Stimulated activated CD8-positive, alpha-beta memory T cell treated with anti-CD3 and anti-CD28 coated beads, Interleukin-7, amount 100 ng/mL, for 1 hour (primary cell): ENCODE results near the gene CUBN.
"Not testable (repeated sequence)": the region's sequence is repeated elsewhere in the genome, so short reads cannot be mapped to it uniquely, and the experiment has no call there.

Experiments
- DNase-seq, 2 donors: peaks; one replicate each; pipeline ENCODE4 v3.0.0-alpha.2; 2020; ENCODE audit warnings: low read depth in 2 of 2

The CUBN gene

DNA sequence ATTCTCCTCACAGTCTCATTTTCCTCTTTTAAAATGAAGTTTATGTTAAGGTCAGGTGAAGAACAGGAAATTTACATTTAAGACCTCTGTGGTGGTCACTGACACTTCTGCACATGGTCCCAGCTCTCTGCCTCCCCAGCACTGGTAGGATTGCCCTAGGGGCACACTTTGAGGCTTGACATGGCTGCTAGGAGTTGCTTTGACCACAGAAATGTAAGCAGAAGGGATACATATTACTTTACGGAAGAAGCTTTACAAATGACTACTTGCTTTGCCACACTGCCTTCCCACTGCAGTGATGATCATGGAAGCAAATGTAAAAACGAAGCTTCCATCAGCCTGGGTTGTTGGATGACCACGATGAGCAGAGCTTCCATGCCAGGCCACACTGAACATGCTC is 259.3 kb downstream of the CUBN start:
- no peak for DNase-seq

DNA sequence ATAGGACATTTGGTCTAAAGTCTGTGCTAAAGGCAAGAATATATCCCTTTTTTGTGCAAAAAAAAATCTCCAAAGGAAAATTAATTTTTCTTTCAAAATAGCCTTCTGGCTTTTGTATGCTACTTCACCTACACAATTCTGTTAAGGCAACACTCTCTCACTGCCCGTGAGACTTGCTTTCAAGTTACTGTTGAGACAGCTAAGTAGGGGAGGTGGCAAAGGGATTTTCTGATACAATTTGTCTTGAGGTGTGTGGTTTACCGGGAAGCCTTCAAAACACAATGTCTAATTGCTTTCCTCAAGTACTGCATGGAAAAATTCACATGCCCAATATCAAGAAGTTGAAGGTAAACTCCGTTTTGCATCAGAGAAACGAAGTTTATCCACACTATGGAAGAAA is 261.6 kb downstream of the CUBN start:
- DNase-seq, result no peak

DNA sequence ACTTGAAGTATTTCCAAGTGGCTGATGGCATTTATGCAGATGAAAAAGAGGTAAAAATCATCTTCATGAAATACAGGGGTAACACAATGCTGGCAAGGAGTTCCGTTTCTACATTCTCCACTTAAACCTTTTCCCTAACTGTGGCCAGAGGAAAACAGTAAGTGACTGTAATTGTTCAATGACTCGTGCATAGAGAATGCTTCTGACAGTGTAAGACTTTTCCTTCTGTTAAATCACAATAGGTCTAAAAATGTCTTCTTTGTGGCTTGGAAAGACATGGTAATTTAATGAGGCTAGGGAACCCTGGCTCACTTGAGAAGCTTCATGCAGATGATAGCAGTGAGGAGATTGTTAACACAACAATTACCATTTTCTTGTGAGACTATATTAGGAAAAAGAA is 262.1 kb downstream of the CUBN start:
- no peak for DNase-seq

GRCh38 chr10:16866541-16867275 is 262.9 kb downstream of the CUBN start:
- DNase-seq, result no peak

GRCh38 chr10:16865766-16866165 is 263.8 kb downstream of the CUBN start:
- no peak for DNase-seq

- DNase-seq, result no peak
Measured at GRCh38 chr10:16863766-16864165, 265.8 kb downstream of the CUBN start.

DNA sequence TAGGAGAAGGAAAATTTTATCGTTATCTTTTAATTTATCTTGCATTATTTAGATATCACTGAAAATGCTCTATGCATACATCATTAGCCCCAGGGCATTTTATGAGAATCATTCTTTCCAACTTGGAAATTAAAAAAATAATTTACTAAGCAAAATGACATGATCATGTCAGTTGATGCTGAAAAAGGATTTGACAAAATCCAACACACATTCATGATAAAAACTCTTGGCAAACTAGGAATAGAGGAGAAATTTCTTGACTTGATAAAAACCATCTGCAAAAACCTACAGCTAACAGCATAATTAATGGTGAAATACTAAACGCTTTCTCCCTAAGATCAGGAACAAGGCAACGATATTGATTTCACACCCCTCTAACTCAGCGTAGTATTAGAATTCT is 272.2 kb downstream of the CUBN start:
- DNase-seq, result no peak

- no peak for DNase-seq
Measured at GRCh38 chr10:16856567-16856966, 273.0 kb downstream of the CUBN start.

- no peak for DNase-seq
Measured at GRCh38 chr10:16856092-16856491, 273.5 kb downstream of the CUBN start.

- no peak for DNase-seq
Measured at GRCh38 chr10:16854623-16855022, 275.0 kb downstream of the CUBN start.

GRCh38 chr10:16853809-16854208 is 275.8 kb downstream of the CUBN start:
- DNase-seq, result no peak

DNA sequence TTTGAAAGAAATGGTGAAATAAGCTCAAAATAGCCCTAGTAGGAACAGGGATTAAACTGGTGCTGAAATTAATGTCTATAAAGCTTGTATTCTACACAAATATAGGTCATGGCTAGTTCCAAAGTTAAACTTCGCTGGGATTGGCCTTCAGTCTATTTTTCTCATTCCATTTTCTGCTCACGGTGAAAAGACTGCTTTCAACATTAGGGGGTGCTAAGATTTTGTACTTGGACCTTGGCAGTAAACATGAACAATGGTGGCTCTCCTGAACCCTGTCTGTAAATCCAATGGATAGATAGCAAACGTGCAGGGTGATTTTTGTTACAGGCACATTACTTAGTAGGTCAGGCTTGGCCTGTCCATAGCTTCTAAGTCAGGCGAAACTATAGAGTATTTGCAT is 276.4 kb downstream of the CUBN start:
- DNase-seq, result no peak

DNA sequence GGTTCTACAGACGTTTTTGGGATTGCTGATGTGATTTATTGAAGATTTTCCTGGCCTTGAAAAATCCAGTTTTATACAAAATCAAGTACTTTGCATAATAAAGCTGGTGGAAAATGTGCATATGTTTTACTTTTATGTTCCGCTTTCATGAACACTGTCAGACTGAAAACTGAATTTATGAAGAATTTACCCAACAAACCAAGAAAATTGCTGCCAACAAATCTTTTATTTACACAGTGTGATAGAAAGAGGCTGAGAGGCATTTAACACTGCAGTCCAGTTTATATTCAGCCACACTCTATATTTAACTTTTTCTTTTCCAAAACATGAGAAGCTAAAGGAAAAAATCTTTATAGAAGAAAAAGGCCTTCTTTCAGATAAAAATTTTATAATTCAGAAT is 277.0 kb downstream of the CUBN start:
- DNase-seq, result no peak

GRCh38 chr10:16848562-16849154 is 281.0 kb downstream of the CUBN start:
- DNase-seq, result no peak

GRCh38 chr10:16847644-16848043 is 282.0 kb downstream of the CUBN start:
- DNase-seq, result no peak

- no peak for DNase-seq
Measured at GRCh38 chr10:16845248-16845647, 284.4 kb downstream of the CUBN start.

DNA sequence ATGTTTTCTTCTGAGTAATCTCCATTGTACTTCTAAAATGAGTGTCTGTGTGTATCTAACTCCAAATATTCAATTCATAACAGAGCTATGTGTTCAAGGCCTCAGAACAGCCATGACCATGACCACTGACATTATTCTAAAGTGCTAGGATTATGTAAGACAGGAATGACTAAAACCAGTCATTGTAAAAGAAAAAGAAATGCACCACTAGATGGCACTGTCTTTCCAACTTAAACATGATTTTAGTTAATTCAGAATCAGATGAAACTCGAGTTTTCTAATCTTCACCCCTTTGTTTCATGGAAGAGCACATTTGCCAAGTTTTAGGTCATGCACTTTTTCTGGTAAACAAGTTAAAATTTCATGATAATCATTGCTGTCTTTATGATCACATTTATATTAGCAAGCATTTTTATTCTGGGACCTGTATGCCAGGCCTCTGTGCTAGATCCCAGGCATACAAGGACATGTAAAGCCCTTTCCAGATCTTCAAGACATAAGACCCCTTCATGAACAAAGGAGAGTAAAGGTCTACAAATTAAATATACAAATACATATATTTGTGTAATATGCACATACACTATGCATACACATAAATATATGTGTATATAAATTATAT is 286.2 kb downstream of the CUBN start:
- no peak for DNase-seq

- DNase-seq, result no peak
Measured at GRCh38 chr10:16835228-16835627, 294.4 kb downstream of the CUBN start.

DNA sequence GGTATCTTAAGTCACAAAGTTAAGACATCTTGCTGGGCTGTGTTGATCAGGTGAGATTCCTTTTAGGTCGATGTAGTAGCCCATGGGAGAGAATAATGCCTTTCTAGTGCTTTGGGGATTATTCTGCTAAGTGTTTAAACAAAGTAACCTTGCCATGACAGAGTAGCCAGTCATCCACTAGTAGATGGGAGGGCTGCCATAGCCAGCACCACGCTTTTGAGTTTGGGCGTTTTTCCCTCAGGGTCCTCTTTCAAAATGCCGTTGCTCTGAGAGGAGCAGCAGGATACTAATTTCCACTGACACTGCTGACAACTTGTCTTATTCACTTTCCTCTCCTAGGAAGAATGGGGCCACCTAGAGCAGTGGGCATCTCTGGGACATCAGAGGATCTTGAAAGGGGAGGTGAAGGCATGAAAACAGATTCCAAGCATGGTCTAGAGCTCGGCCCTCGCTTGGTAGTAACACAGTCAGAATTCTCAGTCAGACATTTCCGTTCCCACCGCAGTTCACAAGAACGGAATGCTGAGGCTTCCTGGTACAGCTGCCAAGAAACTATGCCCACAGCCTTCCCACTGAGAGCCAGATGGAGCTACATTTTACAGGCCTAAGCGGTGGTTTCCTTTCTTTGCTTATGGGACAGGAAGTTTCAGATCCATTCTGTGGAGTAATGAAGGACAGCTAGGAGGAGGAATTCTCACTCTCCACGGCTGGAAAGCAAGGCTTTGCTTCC is 297.1 kb downstream of the CUBN start:
- DNase-seq, result no peak

- DNase-seq, result no peak
Measured at GRCh38 chr10:16828701-16829175, 300.9 kb downstream of the CUBN start.

DNA sequence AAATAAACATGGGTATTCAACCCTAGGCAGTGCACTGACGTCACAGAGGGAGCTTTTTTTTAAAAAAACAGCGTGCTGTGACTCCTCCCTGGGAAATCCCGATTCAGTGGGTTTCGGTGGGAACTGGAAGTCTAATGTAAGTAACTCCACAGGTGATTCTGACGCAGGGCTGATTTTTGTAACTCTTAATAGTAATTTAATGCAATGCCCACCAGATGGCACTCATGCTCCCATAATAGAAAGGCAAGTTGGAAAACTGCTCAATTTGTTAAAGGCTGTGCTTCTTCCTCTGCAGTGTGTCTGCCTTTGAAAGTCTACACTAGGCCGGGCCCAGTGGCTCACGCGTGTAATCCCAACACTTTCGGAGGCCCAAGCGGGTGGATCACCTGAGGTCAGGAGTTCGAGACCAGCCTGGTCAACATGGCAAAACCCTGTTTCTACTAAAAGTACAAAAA is 301.5 kb downstream of the CUBN start:
- DNase-seq, result peak; percentile 8 to 22

- not testable (repeated sequence) for DNase-seq
Measured at GRCh38 chr10:16827474-16827873, 302.1 kb downstream of the CUBN start.
